Stimulated activated CD8-positive, alpha-beta memory T cell treated with anti-CD3 and anti-CD28 coated beads, Interleukin-7, amount 100 ng/mL, for 1 hour (primary cell): ENCODE measurements around the gene PKLR.
"Not testable (repeated sequence)": the region's sequence is repeated elsewhere in the genome, so short reads cannot be mapped to it uniquely, and the experiment has no call there.

Source experiments
- DNase-seq, 2 donors: peaks; one replicate each; pipeline ENCODE4 v3.0.0-alpha.2; 2020; ENCODE audit warnings: low read depth in 2 of 2

PKLR gene

GRCh38 chr1:155318082-155318481 lies 16.8 kb upstream of the PKLR start:
- no peak for DNase-seq

- no peak for DNase-seq
Measured at GRCh38 chr1:155316922-155317321, 15.7 kb upstream of the PKLR start.

DNA sequence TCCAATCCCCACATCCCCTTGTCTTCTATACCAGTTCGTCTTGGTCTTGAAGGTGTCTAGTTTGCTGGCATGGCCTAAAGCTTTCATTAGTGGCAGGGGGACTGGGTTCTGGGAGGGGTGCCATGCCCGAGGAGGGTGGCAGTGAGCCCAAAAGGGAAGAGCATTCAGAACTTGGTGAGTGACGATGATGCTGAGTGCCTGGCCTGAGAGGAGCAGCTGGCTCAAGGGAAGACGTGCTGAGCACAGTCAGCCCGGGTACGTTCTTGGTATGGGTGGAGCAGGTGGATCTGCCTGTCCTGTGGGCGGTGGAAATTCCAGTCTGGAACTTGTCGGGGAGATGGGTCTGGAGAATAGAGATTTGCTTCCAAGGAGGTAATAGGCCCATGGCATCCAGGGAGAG lies 12.0 kb upstream of the PKLR start:
- no peak for DNase-seq

- no peak for DNase-seq
Measured at GRCh38 chr1:155309423-155310021, 8.3 kb upstream of the PKLR start.

- peak; percentile 88 to 93 for DNase-seq
Measured at GRCh38 chr1:155308493-155309422, 7.5 kb upstream of the PKLR start, which contains the start of gene FDPS. TSS of gene FDPS (plus strand) at chr1:155308866. CDS start at chr1:155309790, 924 bp downstream.

DNA sequence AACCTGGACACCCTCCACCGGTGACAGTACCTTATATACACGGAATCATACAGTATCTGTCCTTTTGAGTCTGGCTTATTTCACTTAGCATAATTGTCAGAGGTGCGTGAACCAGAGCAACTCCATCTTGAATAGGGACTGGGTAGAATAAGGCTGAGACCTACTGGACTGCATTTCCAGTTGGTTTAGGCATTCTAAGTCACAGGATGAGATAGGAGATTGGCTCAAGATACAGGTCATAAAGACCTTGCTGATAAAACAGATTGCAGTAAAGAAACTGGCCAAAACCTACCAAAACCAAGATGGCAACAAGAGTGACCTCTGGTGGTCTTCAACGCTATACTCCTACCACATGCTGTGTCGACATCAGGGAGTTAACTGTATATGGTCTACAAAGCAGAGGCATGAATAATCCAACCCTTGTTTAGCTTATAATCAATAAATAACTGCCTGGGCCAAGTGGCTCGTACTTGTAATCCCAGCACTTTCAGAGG lies 6.1 kb upstream of the PKLR start:
- DNase-seq, result no peak

DNA sequence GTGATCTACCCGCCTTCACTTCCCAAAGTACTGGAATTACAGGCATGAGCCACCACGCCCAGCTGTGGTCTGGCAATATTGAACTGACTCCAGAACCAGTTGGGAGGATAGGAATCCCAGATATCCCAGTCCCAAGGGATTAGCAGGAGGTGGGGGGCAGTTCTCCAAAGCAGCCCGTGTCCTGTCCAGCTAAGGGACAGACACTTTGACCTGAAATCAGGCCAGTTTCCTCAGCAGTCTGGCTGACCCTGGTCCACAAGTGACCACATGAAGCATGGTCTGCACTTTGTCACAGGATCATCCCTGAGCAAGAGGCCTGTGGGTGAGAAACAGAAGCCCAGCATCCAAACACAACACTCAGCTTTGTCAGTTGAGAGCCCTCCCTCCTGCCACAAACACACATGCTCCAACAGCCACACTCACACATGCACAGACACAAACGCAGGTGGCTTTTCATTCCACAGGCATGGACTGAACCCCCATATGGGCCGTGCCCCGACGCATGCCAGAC lies 4.7 kb upstream of the PKLR start:
- DNase-seq, result no peak

- no peak for DNase-seq
Measured at GRCh38 chr1:155304558-155305063, 3.4 kb upstream of the PKLR start.

- DNase-seq, result no peak
Measured at GRCh38 chr1:155300553-155301329, 497 bp downstream of the PKLR start.

GRCh38 chr1:155300024-155300423 lies 1.2 kb downstream of the PKLR start:
- DNase-seq, result no peak

DNA sequence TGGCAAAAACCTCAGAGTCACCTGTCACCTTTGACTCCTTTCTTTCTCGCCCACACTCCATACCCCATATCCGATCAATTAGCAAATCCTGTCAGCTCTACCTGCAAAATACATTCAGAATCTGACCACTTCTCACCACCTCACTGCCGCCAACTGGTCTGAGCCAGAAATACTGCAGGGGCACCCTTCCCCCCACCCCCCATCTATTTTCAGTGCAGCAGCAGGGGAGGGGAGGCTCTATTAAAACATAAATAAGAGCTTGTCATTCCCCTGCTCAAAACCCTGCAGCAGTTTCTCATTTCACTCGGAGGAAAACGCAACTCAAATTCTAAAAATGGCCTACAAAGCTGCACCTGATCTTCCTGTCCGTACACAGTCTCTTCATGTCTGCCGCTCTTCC lies 3.9 kb downstream of the PKLR start:
- DNase-seq, result no peak

- no peak for DNase-seq
Measured at GRCh38 chr1:155296661-155297060, 4.6 kb downstream of the PKLR start.

DNA sequence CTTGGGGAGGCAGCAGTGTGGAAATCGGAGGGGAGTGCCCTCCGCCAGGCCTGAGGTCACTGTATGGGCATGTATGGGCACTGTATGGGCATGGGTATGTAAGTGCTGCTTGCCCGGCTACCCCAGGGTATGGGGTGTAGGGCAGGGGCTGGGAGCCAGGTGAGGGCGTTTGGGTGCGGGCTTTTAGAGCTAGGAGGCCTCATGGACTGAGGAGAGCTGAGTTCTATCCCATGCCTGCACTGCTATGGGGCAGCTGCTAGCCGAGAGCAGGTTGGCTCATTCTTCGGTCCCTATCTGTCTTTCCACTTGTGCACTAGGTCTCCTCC lies 5.3 kb downstream of the PKLR start:
- no peak for DNase-seq

- no peak for DNase-seq
Measured at GRCh38 chr1:155295183-155295941, 5.9 kb downstream of the PKLR start.

GRCh38 chr1:155294520-155295182 lies 6.6 kb downstream of the PKLR start:
- no peak for DNase-seq

DNA sequence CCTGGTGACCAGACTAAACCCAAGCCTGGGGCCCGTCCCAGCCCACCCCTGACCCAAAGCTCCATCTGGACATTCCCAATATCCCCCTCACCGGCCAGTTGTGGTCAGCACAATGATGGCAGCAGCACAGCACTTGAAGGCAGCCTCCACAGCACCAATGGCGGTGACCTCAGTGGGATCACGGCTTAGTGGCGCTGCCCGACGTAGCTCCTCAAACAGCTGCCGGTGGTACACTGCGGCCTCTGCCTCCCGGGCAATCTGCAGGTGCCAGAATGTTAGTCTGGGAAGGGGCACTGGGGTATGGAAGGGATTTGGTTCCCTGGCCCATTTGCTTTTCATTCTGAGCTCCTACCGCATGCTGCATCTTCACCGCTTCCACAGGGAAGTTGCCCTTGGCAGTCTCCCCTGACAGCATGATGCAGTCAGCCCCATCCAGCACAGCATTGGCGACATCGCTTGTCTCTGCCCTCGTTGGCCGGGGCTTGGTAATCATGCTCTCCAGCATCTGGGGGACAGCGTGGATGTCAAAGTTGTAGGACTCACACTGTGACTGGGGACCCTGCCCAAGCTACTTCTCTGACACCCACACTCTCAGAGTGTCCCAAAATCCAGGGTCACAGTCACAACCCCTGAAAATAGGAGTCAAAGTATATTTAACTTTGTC lies 8.0 kb downstream of the PKLR start:
- no peak for DNase-seq

DNA sequence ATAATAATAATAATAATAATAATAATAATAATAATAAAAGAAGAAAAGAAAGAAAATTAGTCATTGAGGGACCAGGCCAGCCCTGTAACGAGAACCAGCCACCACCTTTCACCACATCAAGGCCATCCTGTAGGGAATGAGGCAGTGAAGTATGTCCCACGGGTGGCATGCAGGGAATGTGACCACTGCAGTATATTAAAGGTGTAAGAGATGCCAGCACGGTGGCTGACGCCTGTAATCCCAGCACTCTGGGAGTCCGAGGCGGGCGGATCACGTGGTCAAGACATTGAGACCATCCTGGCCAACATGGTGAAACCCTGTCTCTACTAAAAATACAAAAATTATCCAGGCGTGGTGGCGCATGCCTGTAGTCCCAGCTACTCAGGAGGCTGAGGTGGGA lies 10.2 kb downstream of the PKLR start:
- DNase-seq, result not testable (repeated sequence)

- DNase-seq, result no peak
Measured at GRCh38 chr1:155287987-155288543, 13.2 kb downstream of the PKLR start.

GRCh38 chr1:155286544-155286943 lies 14.7 kb downstream of the PKLR start:
- DNase-seq, result no peak

GRCh38 chr1:155285631-155286044 lies 15.6 kb downstream of the PKLR start:
- no peak for DNase-seq
